ENCODE data around the gene AMHR2.

Gene AMHR2

GRCh38 chr12:53463802-53464560, 40.3 kb downstream of the AMHR2 start:
- Histone ChIP-seq H3K4me1 (ENCODE audit: control insufficient read depth in 1 of 2, insufficient read depth in 2 of 2, low read length in 2 of 2) (peaks cover 0 to 5% of the 10 kb centered on the region in 2 donors), H3K36me3 (ENCODE audit: control insufficient read depth in 1 of 2, insufficient read depth in 2 of 2, low read length in 2 of 2) (peaks cover 93 to 99% of the 10 kb centered on the region in 2 donors), H3K27ac (ENCODE audit: low read depth, low read length) (no peak overlapping the region), H3K27me3 (ENCODE audit: control insufficient read depth in 1 of 2, insufficient read depth in 2 of 2, low read length in 2 of 2) (no peaks in the 10 kb centered on the region), H3K4me3 (ENCODE audit: low read depth in 1 of 2, low read length in 2 of 2) (no peak overlapping the region), H3K9me3 (ENCODE audit: control insufficient read depth in 1 of 2, low read length in 2 of 2) (no peaks in the 10 kb centered on the region), H3K9ac (ENCODE audit: low read depth in 1 of 2, low read length in 2 of 2) (no peak overlapping the region)

GRCh38 chr12:53464685-53465418, 41.2 kb downstream of the AMHR2 start:
- Histone ChIP-seq H3K36me3 (ENCODE audit: control insufficient read depth in 1 of 2, insufficient read depth in 2 of 2, low read length in 2 of 2) (peaks cover 86 to 97% of the 10 kb centered on the region in 2 donors), H3K4me1 (ENCODE audit: control insufficient read depth in 1 of 2, insufficient read depth in 2 of 2, low read length in 2 of 2) (peaks cover 0 to 5% of the 10 kb centered on the region in 2 donors), H3K9me3 (ENCODE audit: control insufficient read depth in 1 of 2, low read length in 2 of 2) (no peaks in the 10 kb centered on the region), H3K9ac (ENCODE audit: low read depth in 1 of 2, low read length in 2 of 2) (no peak overlapping the region), H3K27me3 (ENCODE audit: control insufficient read depth in 1 of 2, insufficient read depth in 2 of 2, low read length in 2 of 2) (no peaks in the 10 kb centered on the region), H3K27ac (ENCODE audit: low read depth, low read length) (no peak overlapping the region), H3K4me3 (ENCODE audit: low read depth in 1 of 2, low read length in 2 of 2) (no peak overlapping the region)

- Histone ChIP-seq H3K4me3 (ENCODE audit: low read depth in 1 of 2, low read length in 2 of 2) (no peak overlapping the region), H3K27ac (ENCODE audit: low read depth, low read length) (no peak overlapping the region), H3K9me3 (ENCODE audit: control insufficient read depth in 1 of 2, low read length in 2 of 2) (no peaks in the 10 kb centered on the region), H3K36me3 (ENCODE audit: control insufficient read depth in 1 of 2, insufficient read depth in 2 of 2, low read length in 2 of 2) (peaks cover 78 to 97% of the 10 kb centered on the region in 2 donors), H3K4me1 (ENCODE audit: control insufficient read depth in 1 of 2, insufficient read depth in 2 of 2, low read length in 2 of 2) (peaks cover 0 to 8% of the 10 kb centered on the region in 2 donors), H3K27me3 (ENCODE audit: control insufficient read depth in 1 of 2, insufficient read depth in 2 of 2, low read length in 2 of 2) (no peaks in the 10 kb centered on the region), H3K9ac (ENCODE audit: low read depth in 1 of 2, low read length in 2 of 2) (no peak overlapping the region)
Measured at GRCh38 chr12:53465679-53466078, 42.0 kb downstream of the AMHR2 start.

GRCh38 chr12:53466640-53467039, 43.0 kb downstream of the AMHR2 start:
- no peaks in the 10 kb centered on the region for H3K9me3 ChIP-seq (ENCODE audit: control insufficient read depth in 1 of 2, low read length in 2 of 2)
- no peak overlapping the region for H3K9ac ChIP-seq (ENCODE audit: low read depth in 1 of 2, low read length in 2 of 2)
- H3K27ac ChIP-seq (ENCODE audit: low read depth, low read length): no peak overlapping the region
- H3K4me1 ChIP-seq (ENCODE audit: control insufficient read depth in 1 of 2, insufficient read depth in 2 of 2, low read length in 2 of 2): peaks cover 0 to 8% of the 10 kb centered on the region in 2 donors
- H3K4me3 ChIP-seq (ENCODE audit: low read depth in 1 of 2, low read length in 2 of 2): no peak overlapping the region
- peaks cover 73 to 96% of the 10 kb centered on the region in 2 donors for H3K36me3 ChIP-seq (ENCODE audit: control insufficient read depth in 1 of 2, insufficient read depth in 2 of 2, low read length in 2 of 2)
- no peaks in the 10 kb centered on the region for H3K27me3 ChIP-seq (ENCODE audit: control insufficient read depth in 1 of 2, insufficient read depth in 2 of 2, low read length in 2 of 2)

GRCh38 chr12:53467082-53467481, 43.4 kb downstream of the AMHR2 start:
- no peak overlapping the region for H3K9ac ChIP-seq (ENCODE audit: low read depth in 1 of 2, low read length in 2 of 2)
- no peaks in the 10 kb centered on the region for H3K9me3 ChIP-seq (ENCODE audit: control insufficient read depth in 1 of 2, low read length in 2 of 2)
- H3K36me3 ChIP-seq (ENCODE audit: control insufficient read depth in 1 of 2, insufficient read depth in 2 of 2, low read length in 2 of 2): peaks cover 73 to 96% of the 10 kb centered on the region in 2 donors
- no peaks in the 10 kb centered on the region for H3K27me3 ChIP-seq (ENCODE audit: control insufficient read depth in 1 of 2, insufficient read depth in 2 of 2, low read length in 2 of 2)
- no peak overlapping the region for H3K27ac ChIP-seq (ENCODE audit: low read depth, low read length)
- no peak overlapping the region for H3K4me3 ChIP-seq (ENCODE audit: low read depth in 1 of 2, low read length in 2 of 2)
- H3K4me1 ChIP-seq (ENCODE audit: control insufficient read depth in 1 of 2, insufficient read depth in 2 of 2, low read length in 2 of 2): peaks cover 0 to 8% of the 10 kb centered on the region in 2 donors

- no peak overlapping the region for H3K4me3 ChIP-seq (ENCODE audit: low read depth in 1 of 2, low read length in 2 of 2)
- H3K27me3 ChIP-seq (ENCODE audit: control insufficient read depth in 1 of 2, insufficient read depth in 2 of 2, low read length in 2 of 2): no peaks in the 10 kb centered on the region
- no peaks in the 10 kb centered on the region for H3K9me3 ChIP-seq (ENCODE audit: control insufficient read depth in 1 of 2, low read length in 2 of 2)
- H3K4me1 ChIP-seq (ENCODE audit: control insufficient read depth in 1 of 2, insufficient read depth in 2 of 2, low read length in 2 of 2): peaks cover 0 to 8% of the 10 kb centered on the region in 2 donors
- H3K36me3 ChIP-seq (ENCODE audit: control insufficient read depth in 1 of 2, insufficient read depth in 2 of 2, low read length in 2 of 2): peaks cover 68 to 96% of the 10 kb centered on the region in 2 donors
- no peak overlapping the region for H3K27ac ChIP-seq (ENCODE audit: low read depth, low read length)
- H3K9ac ChIP-seq (ENCODE audit: low read depth in 1 of 2, low read length in 2 of 2): no peak overlapping the region
Measured at GRCh38 chr12:53467880-53468279, 44.2 kb downstream of the AMHR2 start.

- Histone ChIP-seq H3K9ac (ENCODE audit: low read depth in 1 of 2, low read length in 2 of 2) (no peak overlapping the region), H3K9me3 (ENCODE audit: control insufficient read depth in 1 of 2, low read length in 2 of 2) (no peaks in the 10 kb centered on the region), H3K27ac (ENCODE audit: low read depth, low read length) (no peak overlapping the region), H3K27me3 (ENCODE audit: control insufficient read depth in 1 of 2, insufficient read depth in 2 of 2, low read length in 2 of 2) (no peaks in the 10 kb centered on the region), H3K4me3 (ENCODE audit: low read depth in 1 of 2, low read length in 2 of 2) (no peak overlapping the region), H3K36me3 (ENCODE audit: control insufficient read depth in 1 of 2, insufficient read depth in 2 of 2, low read length in 2 of 2) (peaks cover 64 to 96% of the 10 kb centered on the region in 2 donors), H3K4me1 (ENCODE audit: control insufficient read depth in 1 of 2, insufficient read depth in 2 of 2, low read length in 2 of 2) (peaks cover 0 to 10% of the 10 kb centered on the region in 2 donors)
Measured at GRCh38 chr12:53468282-53468681, 44.6 kb downstream of the AMHR2 start.

- H3K27ac ChIP-seq (ENCODE audit: low read depth, low read length): no peak overlapping the region
Measured at GRCh38 chr12:53472056-53472582, 48.5 kb downstream of the AMHR2 start.

GRCh38 chr12:53474077-53474476, 50.4 kb downstream of the AMHR2 start:
- Histone ChIP-seq H3K9ac (ENCODE audit: low read depth in 1 of 2, low read length in 2 of 2) (no peak overlapping the region), H3K27me3 (ENCODE audit: control insufficient read depth in 1 of 2, insufficient read depth in 2 of 2, low read length in 2 of 2) (no peaks in the 10 kb centered on the region), H3K27ac (ENCODE audit: low read depth, low read length) (no peak overlapping the region), H3K4me3 (ENCODE audit: low read depth in 1 of 2, low read length in 2 of 2) (no peak overlapping the region), H3K4me1 (ENCODE audit: control insufficient read depth in 1 of 2, insufficient read depth in 2 of 2, low read length in 2 of 2) (peaks cover 17 to 18% of the 10 kb centered on the region in 2 donors), H3K36me3 (ENCODE audit: control insufficient read depth in 1 of 2, insufficient read depth in 2 of 2, low read length in 2 of 2) (peaks cover 49 to 91% of the 10 kb centered on the region in 2 donors), H3K9me3 (ENCODE audit: control insufficient read depth in 1 of 2, low read length in 2 of 2) (no peaks in the 10 kb centered on the region)

More at GRCh38 chr12:53472056-53472582, 48.5 kb downstream of the AMHR2 start:
- no peaks in the 10 kb centered on the region for H3K27me3 ChIP-seq (ENCODE audit: control insufficient read depth in 1 of 2, insufficient read depth in 2 of 2, low read length in 2 of 2)
- no peak overlapping the region for H3K4me3 ChIP-seq (ENCODE audit: low read depth in 1 of 2, low read length in 2 of 2)
- H3K9me3 ChIP-seq (ENCODE audit: control insufficient read depth in 1 of 2, low read length in 2 of 2): no peaks in the 10 kb centered on the region
- H3K4me1 ChIP-seq (ENCODE audit: control insufficient read depth in 1 of 2, insufficient read depth in 2 of 2, low read length in 2 of 2): peaks cover 17 to 18% of the 10 kb centered on the region in 2 donors
- no peak overlapping the region for H3K9ac ChIP-seq (ENCODE audit: low read depth in 1 of 2, low read length in 2 of 2)
- H3K36me3 ChIP-seq (ENCODE audit: control insufficient read depth in 1 of 2, insufficient read depth in 2 of 2, low read length in 2 of 2): peaks cover 61 to 95% of the 10 kb centered on the region in 2 donors

GRCh38 chr12:53474819-53475218, 51.2 kb downstream of the AMHR2 start:
- H3K9me3 ChIP-seq (ENCODE audit: control insufficient read depth in 1 of 2, low read length in 2 of 2): no peaks in the 10 kb centered on the region
- H3K4me3 ChIP-seq (ENCODE audit: low read depth in 1 of 2, low read length in 2 of 2): no peak overlapping the region
- H3K9ac ChIP-seq (ENCODE audit: low read depth in 1 of 2, low read length in 2 of 2): no peak overlapping the region
- no peaks in the 10 kb centered on the region for H3K27me3 ChIP-seq (ENCODE audit: control insufficient read depth in 1 of 2, insufficient read depth in 2 of 2, low read length in 2 of 2)
- H3K27ac ChIP-seq (ENCODE audit: low read depth, low read length): no peak overlapping the region
- peaks cover 17 to 18% of the 10 kb centered on the region in 2 donors for H3K4me1 ChIP-seq (ENCODE audit: control insufficient read depth in 1 of 2, insufficient read depth in 2 of 2, low read length in 2 of 2)
- peaks cover 54 to 90% of the 10 kb centered on the region in 2 donors for H3K36me3 ChIP-seq (ENCODE audit: control insufficient read depth in 1 of 2, insufficient read depth in 2 of 2, low read length in 2 of 2)

Data from duodenal mucosa (tissue), 2 donors.